AG10803 (cell line): ENCODE results near the gene TREML2.

Experiments used
- DNase-seq: peaks from one replicate; pipeline ENCODE4 v3.0.0; 2010; ENCODE audit warnings: low read depth
- H3K4me3 ChIP-seq: 2 replicates; pipeline ENCODE4 v1.5.1; 2011; ENCODE audit warnings: mild to moderate bottlenecking, low read length, control low read depth
- TF ChIP-seq, protein P1 (sequence below): conservative IDR thresholded peaks from 2 replicates; pipeline ENCODE4 v1.5.1; 2011; ENCODE audit warnings: mild to moderate bottlenecking, low read length, control low read depth, inconsistent platforms

TREML2 gene

DNA sequence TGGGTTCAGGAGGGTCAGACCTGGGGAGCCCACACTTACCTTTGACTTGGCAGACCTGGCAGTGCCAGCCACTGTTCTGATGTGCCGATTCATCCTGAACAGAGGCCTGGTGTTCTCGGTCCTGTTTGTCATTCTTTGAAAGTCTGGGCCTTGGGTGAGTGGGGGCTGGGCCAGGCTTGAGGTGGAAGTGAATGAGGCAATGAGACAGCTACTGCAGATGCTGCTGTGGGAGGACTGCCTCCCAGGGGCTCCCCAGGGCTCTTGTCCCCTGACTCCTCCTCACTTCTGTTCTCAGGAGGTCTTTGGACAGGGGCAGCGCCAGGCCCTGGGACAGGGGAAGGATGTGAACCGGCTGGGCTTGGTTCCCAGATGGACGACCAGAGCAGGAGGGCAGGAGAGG lies 21.6 kb upstream of the TREML2 start:
- TF ChIP-seq, protein P1, sequence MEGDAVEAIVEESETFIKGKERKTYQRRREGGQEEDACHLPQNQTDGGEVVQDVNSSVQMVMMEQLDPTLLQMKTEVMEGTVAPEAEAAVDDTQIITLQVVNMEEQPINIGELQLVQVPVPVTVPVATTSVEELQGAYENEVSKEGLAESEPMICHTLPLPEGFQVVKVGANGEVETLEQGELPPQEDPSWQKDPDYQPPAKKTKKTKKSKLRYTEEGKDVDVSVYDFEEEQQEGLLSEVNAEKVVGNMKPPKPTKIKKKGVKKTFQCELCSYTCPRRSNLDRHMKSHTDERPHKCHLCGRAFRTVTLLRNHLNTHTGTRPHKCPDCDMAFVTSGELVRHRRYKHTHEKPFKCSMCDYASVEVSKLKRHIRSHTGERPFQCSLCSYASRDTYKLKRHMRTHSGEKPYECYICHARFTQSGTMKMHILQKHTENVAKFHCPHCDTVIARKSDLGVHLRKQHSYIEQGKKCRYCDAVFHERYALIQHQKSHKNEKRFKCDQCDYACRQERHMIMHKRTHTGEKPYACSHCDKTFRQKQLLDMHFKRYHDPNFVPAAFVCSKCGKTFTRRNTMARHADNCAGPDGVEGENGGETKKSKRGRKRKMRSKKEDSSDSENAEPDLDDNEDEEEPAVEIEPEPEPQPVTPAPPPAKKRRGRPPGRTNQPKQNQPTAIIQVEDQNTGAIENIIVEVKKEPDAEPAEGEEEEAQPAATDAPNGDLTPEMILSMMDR = no peak
- DNase-seq = no peak
- no peak overlapping the region for H3K4me3 ChIP-seq

GRCh38 chr6:41222045-41222444 lies 21.1 kb upstream of the TREML2 start:
- TF ChIP-seq, protein P1 = no peak
- H3K4me3 ChIP-seq = no peak overlapping the region
- no peak for DNase-seq

GRCh38 chr6:41216616-41217015 lies 15.7 kb upstream of the TREML2 start:
- TF ChIP-seq, protein P1 = no peak
- no peak for DNase-seq
- H3K4me3 ChIP-seq = no peak overlapping the region

DNA sequence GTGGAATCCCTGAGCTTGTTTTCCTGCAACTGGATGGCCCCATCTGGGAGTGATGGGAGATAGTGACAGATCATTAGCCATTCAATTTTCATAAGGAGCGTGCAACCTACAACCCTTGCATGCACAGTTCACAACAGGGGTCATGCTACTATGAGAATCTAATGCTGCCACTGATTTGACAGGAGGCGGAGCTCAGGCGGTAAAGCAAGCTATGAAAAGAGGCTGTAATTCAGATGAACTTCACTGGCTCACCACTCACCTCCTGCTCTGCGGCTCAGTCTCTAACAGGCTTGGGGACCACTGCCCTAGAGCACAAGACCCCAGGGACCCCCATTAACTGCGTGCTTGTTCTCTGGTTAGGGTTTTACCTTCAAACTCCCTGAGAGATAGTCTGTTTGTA lies 14.8 kb upstream of the TREML2 start:
- TF ChIP-seq, protein P1 = no peak
- no peak for DNase-seq
- no peak overlapping the region for H3K4me3 ChIP-seq

DNA sequence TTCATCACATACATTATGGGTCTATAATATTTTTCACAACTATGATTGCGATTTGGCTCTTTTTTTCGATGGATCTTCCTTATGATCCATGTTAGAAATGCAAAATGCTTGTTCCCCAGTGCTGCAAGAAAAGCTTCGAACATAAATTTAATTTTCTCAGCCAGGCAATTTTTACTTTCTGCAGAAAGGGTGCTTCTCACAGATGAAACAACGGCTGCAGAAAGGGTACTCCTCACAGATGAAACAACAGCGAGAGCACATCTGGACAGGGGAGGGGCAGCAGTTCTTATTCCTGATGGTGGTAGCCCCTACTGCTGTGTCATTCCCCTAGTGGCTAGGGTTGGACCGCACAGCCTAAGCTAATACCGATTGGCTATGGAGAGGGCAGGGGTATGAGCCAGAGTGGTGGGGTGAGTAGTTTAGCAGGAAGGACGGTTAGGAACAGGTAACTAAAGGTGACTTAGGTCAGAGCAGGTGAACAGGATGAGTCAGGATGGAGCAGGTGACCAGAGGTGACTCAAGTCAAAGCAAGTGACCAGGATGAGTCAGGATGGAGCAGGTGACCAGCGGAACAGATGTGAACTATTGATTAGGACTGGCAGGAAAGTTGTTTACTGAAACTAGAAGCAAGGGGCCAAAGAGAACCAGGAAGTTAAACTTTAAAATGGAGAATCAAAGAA lies 13.8 kb upstream of the TREML2 start:
- no peak for DNase-seq
- TF ChIP-seq, protein P1 = no peak
- no peak overlapping the region for H3K4me3 ChIP-seq

GRCh38 chr6:41209547-41210320 lies 8.8 kb upstream of the TREML2 start:
- no peak overlapping the region for H3K4me3 ChIP-seq
- TF ChIP-seq, protein P1 = no peak
- no peak for DNase-seq

GRCh38 chr6:41208439-41209106 lies 7.6 kb upstream of the TREML2 start:
- TF ChIP-seq, protein P1 = no peak
- no peak overlapping the region for H3K4me3 ChIP-seq
- no peak for DNase-seq
